HG03432 (cell line): ENCODE results near the gene KRTAP15-1.

ENCODE experiments used
- ATAC-seq: cut with Tn5 transposase; IDR thresholded peaks from one replicate; pipeline ENCODE4 v1.9.1; 2021; ENCODE audit warnings: mild to moderate bottlenecking, moderate library complexity; ENCODE audit not compliant: unreplicated experiment

KRTAP15-1 gene, protein sequence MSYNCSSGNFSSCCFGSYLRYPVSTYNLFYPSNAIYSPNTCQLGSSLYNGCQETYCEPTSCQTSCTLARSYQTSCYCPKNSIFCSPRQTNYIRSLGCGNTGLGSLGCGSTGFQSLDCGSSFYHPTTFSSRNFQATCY

DNA sequence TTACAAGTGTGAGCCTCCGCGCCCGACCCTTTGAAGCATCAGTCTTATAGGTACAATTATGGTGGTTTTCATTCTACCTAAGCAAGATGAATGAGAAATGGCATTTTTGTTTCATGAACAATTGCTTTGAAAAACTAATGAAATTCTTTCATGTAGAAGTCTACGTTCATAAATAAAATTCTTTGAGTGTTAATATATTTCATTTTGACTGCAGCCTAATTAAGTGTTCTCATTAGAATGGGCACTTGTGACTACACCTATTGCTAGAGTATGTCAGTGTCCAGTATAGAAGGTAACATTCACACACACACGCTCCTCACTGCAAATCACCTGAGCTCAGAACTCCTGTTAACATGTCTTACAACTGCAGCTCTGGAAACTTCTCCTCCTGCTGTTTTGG lies at the start of gene KRTAP15-1:
Gene KRTAP15-1 (plus strand): TSS at position 301 of the 400 bp plus-strand sequence. CDS start 53 bp downstream, at position 354.
- no peak for ATAC-seq

DNA sequence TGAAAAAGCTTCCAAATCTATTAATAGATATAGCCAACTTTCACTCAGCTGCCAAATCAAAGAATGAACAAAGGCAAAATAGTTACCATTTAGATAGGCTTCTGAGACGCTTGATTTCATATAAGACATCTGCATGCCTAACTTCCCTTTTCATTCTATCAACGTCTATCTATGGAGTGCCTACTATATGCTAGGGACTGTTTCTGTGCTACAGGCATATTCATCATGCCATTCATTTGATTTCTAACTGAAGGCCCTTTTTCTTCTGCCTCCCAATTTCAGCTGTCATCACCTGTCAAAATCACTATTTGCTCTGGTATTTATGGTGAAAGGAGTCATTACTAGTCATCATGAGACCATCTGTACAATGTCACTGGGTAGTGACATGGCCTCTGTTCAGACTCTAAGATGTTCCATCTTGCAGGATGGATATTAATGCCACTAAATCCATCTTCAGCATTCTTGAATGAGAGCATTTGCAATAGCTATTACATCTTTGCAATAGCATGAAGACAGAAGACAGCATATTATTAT lies 48.5 kb upstream of the KRTAP15-1 start:
- ATAC-seq: no peak

- no peak for ATAC-seq
Measured at GRCh38 chr21:30395731-30396130, 44.3 kb upstream of the KRTAP15-1 start, which contains the start of gene KRTAP13-1. TSS of gene KRTAP13-1 (plus strand) at chr21:30396031. CDS start at chr21:30396087, 56 bp downstream.

- ATAC-seq: peak; percentile 59
Measured at GRCh38 chr21:30408782-30409494, 31.1 kb upstream of the KRTAP15-1 start.

GRCh38 chr21:30415993-30416392 lies 24.1 kb upstream of the KRTAP15-1 start:
- ATAC-seq: no peak

- no peak for ATAC-seq
Measured at GRCh38 chr21:30425826-30426225, 14.2 kb upstream of the KRTAP15-1 start, which contains the start of gene KRTAP13-3. TSS of gene KRTAP13-3 (minus strand) at chr21:30425926. CDS start at chr21:30425912, 14 bp downstream.

DNA sequence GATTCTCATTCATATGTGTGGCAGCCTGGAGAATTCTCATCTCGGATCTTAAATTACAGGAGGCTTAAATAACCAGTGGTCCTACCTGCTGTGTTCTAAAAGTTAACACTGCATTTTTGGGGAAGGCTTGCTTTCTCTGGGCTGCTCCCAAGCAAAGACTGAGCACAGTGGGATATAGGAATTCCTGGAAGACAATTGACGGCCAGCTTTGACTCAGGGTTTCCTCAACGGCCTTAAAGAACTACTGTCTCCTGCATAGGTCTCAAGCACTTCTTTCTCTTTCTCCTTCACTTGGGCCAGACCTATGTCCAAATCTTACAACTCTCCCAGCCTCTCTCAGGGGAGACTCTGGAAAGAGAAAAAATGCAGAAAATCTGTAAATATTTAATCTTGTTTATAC lies 13.3 kb upstream of the KRTAP15-1 start:
- no peak for ATAC-seq

DNA sequence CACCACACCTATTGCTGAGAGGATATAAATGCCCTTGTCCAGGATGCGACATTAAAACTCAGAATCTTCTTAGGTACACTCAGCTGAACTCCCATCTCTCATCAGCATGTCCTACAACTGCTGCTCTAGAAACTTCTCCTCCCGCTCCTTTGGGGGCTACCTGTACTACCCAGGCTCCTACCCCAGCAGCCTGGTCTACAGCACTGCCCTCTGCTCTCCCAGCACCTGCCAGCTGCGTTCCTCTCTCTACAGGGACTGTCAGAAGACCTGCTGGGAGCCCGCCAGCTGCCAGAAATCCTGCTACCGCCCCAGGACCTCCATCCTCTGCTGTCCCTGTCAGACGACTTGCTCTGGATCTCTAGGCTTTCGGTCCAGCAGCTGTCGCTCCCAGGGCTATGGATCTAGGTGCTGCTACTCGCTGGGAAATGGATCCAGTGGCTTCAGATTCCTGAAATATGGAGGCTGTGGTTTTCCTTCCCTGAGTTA lies 9.9 kb upstream of the KRTAP15-1 start, which contains the start of gene KRTAP13-4:
Gene KRTAP13-4 (plus strand): TSS at position 51 of the 486 bp plus-strand sequence. CDS start 56 bp downstream, at position 107.
- ATAC-seq: no peak

DNA sequence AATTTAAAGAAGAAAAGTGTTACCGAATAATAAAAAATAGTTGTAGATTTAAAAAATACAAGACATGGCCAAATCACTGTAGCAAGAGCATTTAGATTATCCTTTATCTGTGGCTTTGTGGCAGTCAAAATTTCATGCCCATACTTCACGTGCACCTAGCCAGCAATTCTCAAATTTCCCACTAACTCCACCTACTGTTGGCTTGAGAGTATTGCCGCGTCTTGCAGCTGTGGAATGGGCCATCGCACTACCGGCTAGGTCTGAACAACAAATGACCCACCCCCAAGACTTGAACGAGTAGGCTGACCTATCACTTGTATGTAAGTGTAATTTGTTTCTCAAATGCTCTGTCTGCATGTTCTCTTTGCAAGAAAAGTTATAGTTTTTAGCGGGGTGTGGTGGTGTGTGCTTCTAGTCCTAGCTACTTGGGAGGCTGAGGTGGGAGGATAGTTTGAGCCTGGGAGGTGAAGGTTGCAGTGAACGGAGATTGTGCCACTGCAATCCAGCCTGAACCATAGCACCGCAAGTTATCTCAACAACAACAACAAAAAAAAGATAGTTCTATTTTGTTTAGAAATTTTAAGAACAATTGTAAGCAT lies 5.9 kb upstream of the KRTAP15-1 start:
- ATAC-seq: peak; percentile 91

- no peak for ATAC-seq
Measured at GRCh38 chr21:30437010-30437565, 3.0 kb upstream of the KRTAP15-1 start.

GRCh38 chr21:30443226-30443625 lies 3.2 kb downstream of the KRTAP15-1 start:
- ATAC-seq: no peak

- ATAC-seq: no peak
Measured at GRCh38 chr21:30444204-30444603, 4.1 kb downstream of the KRTAP15-1 start.

DNA sequence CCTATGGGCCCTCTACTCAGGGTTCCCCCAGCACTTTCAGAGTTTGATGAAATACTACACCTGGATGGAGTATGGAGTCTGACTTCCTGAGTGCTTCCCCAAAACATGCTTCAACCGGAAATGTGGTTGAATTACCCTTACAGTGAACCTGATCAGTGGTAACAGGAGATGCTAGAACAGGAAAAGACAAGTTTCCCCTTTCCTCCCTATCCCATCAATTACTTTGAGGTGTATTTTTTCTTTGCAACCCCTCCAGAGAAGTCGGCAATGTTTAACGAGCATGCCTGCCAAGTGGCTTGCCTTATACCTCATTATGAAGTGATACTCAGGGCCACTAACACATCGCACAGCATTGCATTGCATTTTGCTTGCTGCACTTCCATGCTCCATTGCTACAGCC lies 7.0 kb downstream of the KRTAP15-1 start:
- ATAC-seq: no peak

GRCh38 chr21:30448514-30448913 lies 8.4 kb downstream of the KRTAP15-1 start:
- no peak for ATAC-seq

GRCh38 chr21:30463713-30464112 lies 23.6 kb downstream of the KRTAP15-1 start:
- ATAC-seq: no peak

GRCh38 chr21:30468900-30469714 lies 29.0 kb downstream of the KRTAP15-1 start:
- no peak for ATAC-seq

GRCh38 chr21:30478004-30478403 lies 37.9 kb downstream of the KRTAP15-1 start:
- ATAC-seq: no peak

- no peak for ATAC-seq
Measured at GRCh38 chr21:30479259-30479658, 39.2 kb downstream of the KRTAP15-1 start.

- no peak for ATAC-seq
Measured at GRCh38 chr21:30480145-30480544, 40.1 kb downstream of the KRTAP15-1 start, which contains the start of gene KRTAP19-1. TSS of gene KRTAP19-1 (minus strand) at chr21:30480367. CDS start at chr21:30480317, 50 bp downstream.

- no peak for ATAC-seq
Measured at GRCh38 chr21:30482130-30482529, 42.1 kb downstream of the KRTAP15-1 start.
